Tibial nerve (tissue), 4 donors: Measurements from ENCODE around the gene PARD6B. TPM values are rescaled to one million over a fixed set of nuclear protein-coding genes. Genes with fewer than 3 reads are reported as not detected.

ENCODE experiments used
- DNase-seq, 2 donors: peaks; one replicate each; pipeline ENCODE4 v3.0.0-alpha.2; 2019; ENCODE audit warnings: low spot score in 2 of 2
- H3K27ac ChIP-seq, 4 donors: fragments of 200-600 bp; sonication (generic) in 3 of 4; one replicate each; pipeline ENCODE4 v1.5.1; 2017 to 2019; ENCODE audit warnings: mild to moderate bottlenecking in 1 of 4
- H3K27me3 ChIP-seq, 2 donors: fragments of 200-600 bp; sonication (generic) in 1 of 2; one replicate each; pipeline versions ENCODE4 v1.5.1 to v1.6.0; 2017 to 2019
- H3K36me3 ChIP-seq, 3 donors: fragments of 200-600 bp; sonication (generic); one replicate each; pipeline ENCODE4 v1.5.1; 2018 to 2019
- H3K4me1 ChIP-seq, 4 donors: fragments of 200-600 bp; sonication (generic) in 3 of 4; one replicate each; pipeline ENCODE4 v1.5.1; 2017 to 2019
- H3K4me3 ChIP-seq, 4 donors: fragments of 200-600 bp; sonication (generic) in 3 of 4; one replicate each; pipeline ENCODE4 v1.5.1; 2017 to 2019; ENCODE audit warnings: mild to moderate bottlenecking in 1 of 4, moderate library complexity in 1 of 4
- H3K9me3 ChIP-seq, 4 donors: fragments of 200-600 bp; sonication (generic) in 3 of 4; one replicate each; pipeline ENCODE4 v1.5.1; 2017 to 2019
- CTCF ChIP-seq, 5 experiments: fragments of 200-600 bp in 3 of 5; fragments of 450-650 bp in 2 of 5; sonication (generic) in 3 of 5; IDR thresholded peaks; one replicate each; pipeline ENCODE4 v1.5.1; 2016 to 2019; ENCODE audit warnings: antibody characterized with exemption in 5 of 5, mild to moderate bottlenecking in 3 of 5, moderate library complexity in 2 of 5
- EP300 ChIP-seq, 2 donors: sonication (generic); formaldehyde crosslinking; IDR thresholded peaks; one replicate each; pipeline ENCODE4 v1.6.1; 2017; ENCODE audit warnings: antibody characterized with exemption in 2 of 2, mild to moderate bottlenecking in 1 of 2
- POLR2A ChIP-seq, 2 donors: fragments of 450-650 bp; IDR thresholded peaks; one replicate each; pipeline ENCODE4 v1.6.1; 2017; ENCODE audit warnings: antibody characterized with exemption in 2 of 2, mild to moderate bottlenecking in 2 of 2, moderate library complexity in 2 of 2
- WGBS, 2 donors: methylation state at CpG; one replicate each; pipeline ENCODE4 v1.1.5; 2018; 5-methylcytosine and 5-hydroxymethylcytosine counted together
- total RNA-seq, 4 donors: library from RNA; depleted of rRNA; stranded (reverse); fragments of >200 nt; gene quantifications; one replicate each; pipeline ENCODE4 v1.1.0, GENCODE V29; 2016

Gene PARD6B
- total RNA-seq, 4 donors from 2014 or later = 2.4 to 3.8 (median 3.5) TPM

- peak overlapping the region; percentile 68 to 93 (median 84) for H3K27ac ChIP-seq
- H3K4me3 ChIP-seq = no peak overlapping the region
- DNase-seq = no peak
- peaks cover 0 to 54% (median 26%) of the 10 kb centered on the region in 4 donors for H3K4me1 ChIP-seq
- WGBS, 2 donors = 87% methylated on average over 11 of the region's 11 CpGs
- H3K9me3 ChIP-seq = no peaks in the 10 kb centered on the region
- H3K36me3 ChIP-seq = no peaks in the 10 kb centered on the region
- TF ChIP-seq EP300 (IDR thresholded peaks at IDR 0.05) = no peak
- TF ChIP-seq POLR2A (IDR thresholded peaks at IDR 0.05) = no peak
- no peak for TF ChIP-seq CTCF (IDR thresholded peaks at IDR 0.05)
- peaks cover 0 to 2% of the 10 kb centered on the region in 2 donors for H3K27me3 ChIP-seq
Measured at GRCh38 chr20:50728981-50729874, 2.2 kb upstream of the PARD6B start.

- no peak for TF ChIP-seq EP300 (IDR thresholded peaks at IDR 0.05)
- TF ChIP-seq POLR2A (IDR thresholded peaks at IDR 0.05) = no peak
- TF ChIP-seq CTCF (IDR thresholded peaks at IDR 0.05) = no peak
- Histone ChIP-seq H3K27ac (peak overlapping the region; percentile 68 to 93 (median 84)), H3K4me1 (peaks cover 0 to 45% (median 18%) of the 10 kb centered on the region in 4 donors), H3K36me3 (peaks cover 0 to 3% (median 0%) of the 10 kb centered on the region in 3 donors), H3K4me3 (peak overlapping the region; percentile 74 to 94 (median 78)), H3K27me3 (peaks cover 0 to 2% of the 10 kb centered on the region in 2 donors), H3K9me3 (no peaks in the 10 kb centered on the region)
- DNase-seq = no peak
- WGBS, 2 donors = 38 to 40% methylated on average over 21 of the region's 21 CpGs
Measured at GRCh38 chr20:50729901-50730764, 1.2 kb upstream of the PARD6B start.

GRCh38 chr20:50730765-50731054 is 670 bp upstream of the PARD6B start:
- Histone ChIP-seq H3K9me3 (no peaks in the 10 kb centered on the region), H3K27ac (peak overlapping the region; percentile 68 to 93 (median 84)), H3K36me3 (peaks cover 0 to 3% (median 0%) of the 10 kb centered on the region in 3 donors), H3K27me3 (peaks cover 0 to 2% of the 10 kb centered on the region in 2 donors), H3K4me1 (peaks cover 0 to 39% (median 12%) of the 10 kb centered on the region in 4 donors), H3K4me3 (peak overlapping the region; percentile 74 to 94 (median 78))
- WGBS, 2 donors = 0 to 1% methylated on average over 8 to 34 of the region's 35 CpGs
- TF ChIP-seq EP300 (IDR thresholded peaks at IDR 0.05) (no peak), POLR2A (IDR thresholded peaks at IDR 0.05) (peak in 1 of 2 donors; percentile 25), CTCF (IDR thresholded peaks at IDR 0.05) (no peak)
- no peak for DNase-seq

GRCh38 chr20:50731930-50732690 is 730 bp downstream of the PARD6B start:
- Histone ChIP-seq H3K9me3 (no peaks in the 10 kb centered on the region), H3K4me3 (peak overlapping the region; percentile 74 to 94 (median 78)), H3K27me3 (peaks cover 0 to 2% of the 10 kb centered on the region in 2 donors), H3K4me1 (peaks cover 0 to 29% (median 12%) of the 10 kb centered on the region in 4 donors), H3K27ac (peak overlapping the region; percentile 75 to 93 (median 83)), H3K36me3 (peaks cover 0 to 3% (median 0%) of the 10 kb centered on the region in 3 donors)
- 21 to 23% methylated on average over 19 of the region's 29 CpGs for WGBS, 2 donors
- TF ChIP-seq POLR2A (IDR thresholded peaks at IDR 0.05) (no peak), EP300 (IDR thresholded peaks at IDR 0.05) (no peak), CTCF (IDR thresholded peaks at IDR 0.05) (no peak)
- DNase-seq = no peak
